Upper lobe of right lung (tissue), 1 donor: ENCODE data around the gene ZNF575. TPM values are rescaled to one million over a fixed set of nuclear protein-coding genes. Genes with fewer than 3 reads are reported as not detected.
"Not testable (repeated sequence)": the region's sequence is repeated elsewhere in the genome, so short reads cannot be mapped to it uniquely, and the experiment has no call there.

Experiments used
- ATAC-seq: fragments of 200-7000 bp; cut with Tn5 transposase; one replicate; pipeline ENCODE4 v1.9.1; 2020; ENCODE audit warnings: mild to moderate bottlenecking, moderate library complexity
- DNase-seq: peaks from one replicate; pipeline ENCODE4 v3.0.0-alpha.2; 2020
- H3K27ac ChIP-seq: fragments of 200-600 bp; one replicate; pipeline ENCODE4 v1.8.0; 2022
- H3K27me3 ChIP-seq: fragments of 200-600 bp; one replicate; pipeline ENCODE4 v1.8.0; 2022; ENCODE audit warnings: mild to moderate bottlenecking
- H3K36me3 ChIP-seq: fragments of 200-600 bp; one replicate; pipeline ENCODE4 v1.8.0; 2022
- H3K4me1 ChIP-seq: fragments of 200-600 bp; one replicate; pipeline ENCODE4 v1.8.0; 2022
- H3K4me3 ChIP-seq: fragments of 200-600 bp; one replicate; pipeline ENCODE4 v1.8.0; 2022; ENCODE audit warnings: mild to moderate bottlenecking
- H3K9me3 ChIP-seq: fragments of 200-600 bp; one replicate; pipeline ENCODE4 v1.8.0; 2022
- CTCF ChIP-seq: fragments of 200-600 bp; IDR thresholded peaks from one replicate; pipeline ENCODE4 v1.8.0; 2022; ENCODE audit warnings: antibody characterized with exemption
- intact Hi-C: fragments of 100-400 bp; cut with DNase I; formaldehyde crosslinking; loops from one replicate; pipeline ENCODE4 v1.11.0; 2022
- total RNA-seq: library from RNA; stranded (reverse); fragmentation: NEBNext Ultra II Directional; extraction: Animal tissue kit (Norgen Biotek cat#: 25700); gene quantifications from one replicate; pipeline ENCODE4 v1.2.1, GENCODE V29; 2021
- donor health status: DM: no; HTN: yes; CAD: no; lungs with severe emphysema.

Gene ZNF575
- total RNA-seq, 1 donor from 2014 or later: 2.3 TPM

GRCh38 chr19:43518051-43518450 lies 14.9 kb upstream of the ZNF575 start:
- Histone ChIP-seq H3K27ac (no peak overlapping the region), H3K27me3 (no peaks in the 10 kb centered on the region), H3K9me3 (no peaks in the 10 kb centered on the region), H3K4me1 (peaks cover 5% of the 10 kb centered on the region), H3K36me3 (peaks cover 9% of the 10 kb centered on the region), H3K4me3 (no peak overlapping the region)
- DNase-seq: no peak
- TF ChIP-seq CTCF: no peak
- intact Hi-C loops: no loop called here
- ATAC-seq: no peak

- peak; percentile 93 for TF ChIP-seq CTCF
- H3K36me3 ChIP-seq: peaks cover 9% of the 10 kb centered on the region
- H3K27ac ChIP-seq: no peak overlapping the region
- intact Hi-C loops: loop anchor here (5.0 kb wide), 1 partner anchor 72 kb away; no protein-coding TSS in a partner anchor
- H3K9me3 ChIP-seq: no peaks in the 10 kb centered on the region
- no peaks in the 10 kb centered on the region for H3K27me3 ChIP-seq
- peaks cover 10% of the 10 kb centered on the region for H3K4me1 ChIP-seq
- no peak overlapping the region for H3K4me3 ChIP-seq
- ATAC-seq (peak; percentile 95), DNase-seq (peak; percentile 84)
These were observed 13.4 kb upstream of the ZNF575 start for GRCh38 chr19:43519436-43520088.

GRCh38 chr19:43522929-43523328 lies 10.1 kb upstream of the ZNF575 start:
- no peak for ATAC-seq
- H3K27ac ChIP-seq: no peak overlapping the region
- no peak for TF ChIP-seq CTCF
- H3K9me3 ChIP-seq: no peaks in the 10 kb centered on the region
- intact Hi-C loops: loop anchor here (5.0 kb wide), 1 partner anchor 76 kb away; no protein-coding TSS in a partner anchor
- no peak overlapping the region for H3K4me3 ChIP-seq
- peaks cover 6% of the 10 kb centered on the region for H3K36me3 ChIP-seq
- H3K27me3 ChIP-seq: no peaks in the 10 kb centered on the region
- peaks cover 29% of the 10 kb centered on the region for H3K4me1 ChIP-seq
- DNase-seq: no peak

GRCh38 chr19:43523696-43524095 lies 9.3 kb upstream of the ZNF575 start:
- not testable (repeated sequence) for H3K9me3 ChIP-seq, DNase-seq, H3K27ac ChIP-seq, H3K27me3 ChIP-seq, H3K36me3 ChIP-seq, H3K4me3 ChIP-seq, ATAC-seq
- intact Hi-C loops: loop anchor here (5.0 kb wide), 1 partner anchor 76 kb away; no protein-coding TSS in a partner anchor
- peaks cover 33% of the 10 kb centered on the region for H3K4me1 ChIP-seq

- Histone ChIP-seq H3K27me3 (no peaks in the 10 kb centered on the region), H3K36me3 (peaks cover 6% of the 10 kb centered on the region), H3K4me3 (peak overlapping the region; percentile 94), H3K4me1 (peaks cover 28% of the 10 kb centered on the region), H3K27ac (peak overlapping the region; percentile 90), H3K9me3 (no peaks in the 10 kb centered on the region)
- ATAC-seq (peak; percentile 79), DNase-seq (peak; percentile 85)
- TF ChIP-seq CTCF: no peak
- intact Hi-C loops: loop anchor here (5.0 kb wide), 1 partner anchor 78 kb away; no protein-coding TSS in a partner anchor
These were observed 7.8 kb upstream of the ZNF575 start for GRCh38 chr19:43524922-43525835.
